ENCODE results near the gene NAA80. TPM values are rescaled to one million over a fixed set of nuclear protein-coding genes. Genes with fewer than 3 reads are reported as not detected.

The NAA80 gene
- total and polyA plus RNA-seq, 2 of the 8 experiments (the other 6 are each of a cell fraction or from before 2014, with no cell fraction given) = 11.3 to 16.7 TPM

GRCh38 chr3:50279255-50280016 is 19.8 kb downstream of the NAA80 start:
- H4K20me1 ChIP-seq (replicated peaks in 1 of 2; ENCODE audit: control insufficient read depth in 1 of 2, insufficient read depth in 2 of 2, low read length in 2 of 2) = no peaks in the 10 kb centered on the region
- H4K5ac ChIP-seq (ENCODE audit: insufficient read length, low read depth, low read length) = no peak overlapping the region
- no peak overlapping the region for H3K27ac ChIP-seq (ENCODE audit: low read depth, low read length)
- H3K9me3 ChIP-seq (ENCODE audit: insufficient read depth in 2 of 2, low read depth in 1 of 2, low read length in 1 of 2) = no peaks in the 10 kb centered on the region; a peak in 1 of 4 replicates
- no peak overlapping the region for H4K91ac ChIP-seq (replicated peaks; ENCODE audit: insufficient read length, low read length)
- no peak overlapping the region for H3K4ac ChIP-seq (replicated peaks; ENCODE audit: insufficient read length, low read depth, low read length)
- no peaks in the 10 kb centered on the region for H3K36me3 ChIP-seq (ENCODE audit: control insufficient read depth in 2 of 4, insufficient read depth in 4 of 4, low read length in 3 of 4)
- no peaks in the 10 kb centered on the region for H3K79me1 ChIP-seq (ENCODE audit: low read depth, low read length)
- FAIRE-seq (no peak), DNase-seq (ENCODE audit: low read depth in 1 of 2, low spot score in 2 of 2) (no peak)
- H2AFZ ChIP-seq (ENCODE audit: low read length) = no peak overlapping the region
- no peak overlapping the region for H2BK15ac ChIP-seq (ENCODE audit: low read length)
- ChIA-PET CTCF (ENCODE audit: partially characterized antibody) (interaction anchor here (0.7 to 53.5 kb wide), 9 partner anchors 8 to 108 kb away, joined by 3 to 2149 read pairs (median 7); partner anchors contain the start of genes GNAI2, HYAL2, IFRD2 and SLC38A3), POLR2A (ENCODE audit: partially characterized antibody) (interaction anchor here (0.9 to 9.6 kb wide), 11 partner anchors 10 to 127 kb away, joined by 3 to 122 read pairs (median 7); partner anchors contain the start of genes HYAL2 and IFRD2)
- H3K14ac ChIP-seq (ENCODE audit: insufficient read length) = no peak overlapping the region
- H3K4me1 ChIP-seq (replicated peaks in 1 of 4; ENCODE audit: control insufficient read depth in 3 of 4, insufficient read depth in 4 of 4, low read length in 3 of 4) = peaks cover 0 to 12% (median 7%) of the 10 kb centered on the region in 4 experiments; a peak in 5 of 7 replicates
- no peak overlapping the region for H2AK5ac ChIP-seq (ENCODE audit: low read depth, low read length)
- no peak overlapping the region for H3K56ac ChIP-seq (replicated peaks; ENCODE audit: insufficient read length, low read depth, low read length)
- no peaks in the 10 kb centered on the region for H3K79me2 ChIP-seq (ENCODE audit: control insufficient read depth in 1 of 2, insufficient read depth in 2 of 2, low read length in 2 of 2)
- no peak overlapping the region for H3K18ac ChIP-seq (ENCODE audit: extremely low read depth, low read length)
- H2BK120ac ChIP-seq (replicated peaks; ENCODE audit: low read depth, low read length) = no peak overlapping the region
- no peak overlapping the region for H2BK20ac ChIP-seq (ENCODE audit: low read length)
- H3K23me2 ChIP-seq (ENCODE audit: low read depth, low read length) = peaks cover 2% of the 10 kb centered on the region; the same call in 1 of the 2 replicates
- no peak overlapping the region for H3K23ac ChIP-seq (ENCODE audit: insufficient read length)
- H3K4me3 ChIP-seq (ENCODE audit: extremely low read depth in 1 of 4, insufficient read depth in 2 of 4, low read depth in 3 of 4, low read length in 4 of 4) = no peak overlapping the region
- peaks cover 18 to 35% (median 28%) of the 10 kb centered on the region in 4 experiments for H3K27me3 ChIP-seq (replicated peaks in 1 of 4; ENCODE audit: control insufficient read depth in 3 of 4, extremely low read depth in 1 of 4, insufficient read depth in 3 of 4, low read length in 3 of 4)
- H3K9ac ChIP-seq (replicated peaks in 1 of 4; ENCODE audit: extremely low read depth in 1 of 4, low read depth in 3 of 4, low read length in 3 of 4) = no peak overlapping the region; a peak in 1 of 7 replicates
- TF ChIP-seq CREB1 (IDR thresholded peaks at IDR 0.05) (no peak), RBBP5 (IDR thresholded peaks at IDR 0.05; ENCODE audit: borderline replicate concordance, low read depth, low read length) (no peak), JUN (IDR thresholded peaks at IDR 0.05; ENCODE audit: low read depth, low read length) (no peak), POLR2AphosphoS5 (IDR thresholded peaks at IDR 0.05; ENCODE audit: low read depth, low read length) (no peak)
- no peak overlapping the region for H2BK12ac ChIP-seq (ENCODE audit: low read depth, low read length)
- no peak overlapping the region for H4K8ac ChIP-seq (ENCODE audit: extremely low read depth, insufficient read depth, low read length)
- no peak overlapping the region for H3K4me2 ChIP-seq (ENCODE audit: insufficient read depth in 1 of 2, low read depth in 2 of 2, low read length in 2 of 2)
- no peak overlapping the region for H2BK5ac ChIP-seq (ENCODE audit: low read depth, low read length)
- 98% methylated on average over 8 of the region's 8 CpGs; no CpG with 5 or more reads in 1 of the 2 experiments for WGBS, 2 experiments (ENCODE audit: extremely low coverage in 1 of 2, insufficient coverage in 1 of 2, insufficient read length in 1 of 2, insufficient replicate concordance in 2 of 2, low coverage in 1 of 2, low lambda C conversion rate in 2 of 2, missing lambda C conversion rate in 1 of 2)

Measured in H1 (cell line).